OCI-LY1 (cell line): Measurements from ENCODE around the gene SEMA6C.

ENCODE experiments used
- H2AFZ ChIP-seq: fragments of 200-600 bp; sonication (generic), shearing (Covaris generic); 2 replicates; pipeline ENCODE4 v1.6.0; 2014; ENCODE audit warnings: antibody characterized with exemption, mild to moderate bottlenecking, low read length
- H3F3A ChIP-seq: fragments of 200-600 bp; sonication (generic), shearing (Covaris generic); 2 replicates; pipeline ENCODE4 v1.6.0; 2014; ENCODE audit warnings: mild to moderate bottlenecking, antibody characterized with exemption, low read length, moderate library complexity; ENCODE audit not compliant: insufficient read depth
- H3K27ac ChIP-seq: fragments of 200-600 bp; sonication (generic); 2 replicates; pipeline ENCODE4 v1.5.1; 2014; ENCODE audit warnings: low read length, mixed run types, mild to moderate bottlenecking, low read depth; ENCODE audit not compliant: poor library complexity, severe bottlenecking
- H3K27me3 ChIP-seq: fragments of 200-600 bp; sonication (generic); 2 replicates; pipeline ENCODE4 v1.6.0; 2014; ENCODE audit warnings: antibody characterized with exemption, mild to moderate bottlenecking, low read length, moderate library complexity; ENCODE audit not compliant: insufficient read depth
- H3K36me3 ChIP-seq: fragments of 200-600 bp; sonication (generic); 2 replicates; pipeline ENCODE4 v1.6.1; 2014; ENCODE audit warnings: mild to moderate bottlenecking, antibody characterized with exemption, low read length, moderate library complexity, mixed read lengths; ENCODE audit not compliant: insufficient read depth
- H3K4me1 ChIP-seq: fragments of 200-600 bp; sonication (generic); 2 replicates; pipeline ENCODE4 v1.5.1; 2014; ENCODE audit warnings: mild to moderate bottlenecking, low read length, moderate library complexity; ENCODE audit not compliant: insufficient read depth, severe bottlenecking
- H3K4me2 ChIP-seq: fragments of 200-600 bp; sonication (generic), shearing (Covaris generic); 2 replicates; pipeline ENCODE4 v1.6.1; 2014; ENCODE audit warnings: low read length
- H3K4me3 ChIP-seq: fragments of 200-600 bp; sonication (generic); 2 replicates; pipeline ENCODE4 v1.5.1; 2014; ENCODE audit warnings: low read length, low read depth, mild to moderate bottlenecking, mixed read lengths; ENCODE audit not compliant: poor library complexity, severe bottlenecking
- H3K79me2 ChIP-seq: fragments of 200-600 bp; shearing (Covaris generic); 2 replicates; pipeline ENCODE4 v1.6.1; 2016; ENCODE audit warnings: mixed run types, low read length, mixed read lengths; ENCODE audit not compliant: insufficient read depth
- H3K9ac ChIP-seq: fragments of 200-600 bp; sonication (generic), shearing (Covaris generic); 2 replicates; pipeline ENCODE4 v1.6.1; 2014; ENCODE audit warnings: mild to moderate bottlenecking, low read length, mixed read lengths
- H3K9me2 ChIP-seq: fragments of 200-600 bp; sonication (generic), shearing (Covaris generic); 2 replicates; pipeline ENCODE4 v1.6.1; 2014; ENCODE audit warnings: low read depth, mild to moderate bottlenecking, low read length, mixed read lengths
- H3K9me3 ChIP-seq: fragments of 200-600 bp; shearing (Covaris generic); 2 replicates; pipeline ENCODE4 v1.6.1; 2014; ENCODE audit warnings: low read length, mixed read lengths
- H4K20me1 ChIP-seq: fragments of 200-600 bp; sonication (generic), shearing (Covaris generic); 2 replicates; pipeline ENCODE4 v1.6.0; 2016; ENCODE audit warnings: mild to moderate bottlenecking, low read length; ENCODE audit not compliant: insufficient read depth
- CTCF ChIP-seq: fragments of 200-600 bp; sonication (generic), shearing (Covaris generic); IDR thresholded peaks from 2 replicates; pipeline ENCODE4 v1.5.1; 2017; ENCODE audit warnings: mild to moderate bottlenecking, antibody characterized with exemption, low read length, moderate library complexity, mixed read lengths
- EZH2 ChIP-seq: fragments of 200-600 bp; sonication (generic), shearing (Covaris generic); IDR thresholded peaks from 2 replicates; pipeline ENCODE4 v1.8.0; 2017; ENCODE audit warnings: borderline replicate concordance, mixed run types, mild to moderate bottlenecking, antibody characterized with exemption, low read length, moderate library complexity, mixed read lengths

The SEMA6C gene

GRCh38 chr1:151156515-151156819, 10.0 kb upstream of the SEMA6C start, which contains the start of gene TNFAIP8L2:
Gene TNFAIP8L2 (plus strand): TSS chr1:151156649. CDS start chr1:151158698, 2,049 bp downstream.
- Histone ChIP-seq H3K27me3 (no peaks in the 10 kb centered on the region), H3K36me3 (peaks cover 19% of the 10 kb centered on the region; the same call in 1 of the 2 replicates), H3K4me2 (peak within 1 kb of the TSS; percentile 85), H3K79me2 (no peaks in the 10 kb centered on the region), H2AFZ (no peak within 1 kb of the TSS), H3K9me2 (no peaks in the 10 kb centered on the region), H3K27ac (peak within 1 kb of the TSS; percentile 55), H3K9ac (peak within 1 kb of the TSS; percentile 69), H4K20me1 (no peaks in the 10 kb centered on the region), H3F3A (no peaks in the 10 kb centered on the region), H3K4me1 (peaks cover 18% of the 10 kb centered on the region), H3K9me3 (no peaks in the 10 kb centered on the region), H3K4me3 (peak within 1 kb of the TSS; percentile 64)
- no peak for TF ChIP-seq EZH2
- TF ChIP-seq CTCF: no peak

DNA sequence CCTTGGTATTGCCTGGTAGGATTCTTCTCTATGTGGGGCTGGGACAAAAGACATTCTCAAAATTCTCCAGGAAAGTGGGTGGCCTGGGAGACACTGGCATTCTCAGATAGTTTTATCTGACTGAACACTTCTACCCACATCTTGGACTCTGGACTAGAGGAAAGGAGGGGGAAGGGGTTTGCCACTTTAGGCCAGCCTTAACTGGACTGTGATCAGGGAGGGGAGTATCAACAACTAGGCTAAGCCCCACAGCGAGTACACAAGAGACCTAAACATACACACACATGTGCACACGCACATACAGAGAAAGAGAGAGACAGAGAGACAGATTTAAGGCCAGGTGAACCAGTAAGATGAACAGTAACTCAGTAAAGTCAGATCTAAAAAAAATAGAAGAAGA, 1.2 kb upstream of the SEMA6C start:
- Histone ChIP-seq H3K9me2 (no peaks in the 10 kb centered on the region), H3K4me2 (no peak overlapping the region), H3K4me1 (peaks cover 21% of the 10 kb centered on the region), H3K4me3 (no peak overlapping the region), H3F3A (no peaks in the 10 kb centered on the region), H3K79me2 (no peaks in the 10 kb centered on the region), H4K20me1 (no peaks in the 10 kb centered on the region), H3K36me3 (no peaks in the 10 kb centered on the region), H3K9me3 (no peaks in the 10 kb centered on the region), H3K27ac (no peak overlapping the region), H2AFZ (no peak overlapping the region), H3K9ac (no peak overlapping the region), H3K27me3 (0 out of 2 replicates have a peak, but pooled peaks cover 5% of the 10 kb centered on the region)
- no peak for TF ChIP-seq CTCF
- no peak for TF ChIP-seq EZH2

DNA sequence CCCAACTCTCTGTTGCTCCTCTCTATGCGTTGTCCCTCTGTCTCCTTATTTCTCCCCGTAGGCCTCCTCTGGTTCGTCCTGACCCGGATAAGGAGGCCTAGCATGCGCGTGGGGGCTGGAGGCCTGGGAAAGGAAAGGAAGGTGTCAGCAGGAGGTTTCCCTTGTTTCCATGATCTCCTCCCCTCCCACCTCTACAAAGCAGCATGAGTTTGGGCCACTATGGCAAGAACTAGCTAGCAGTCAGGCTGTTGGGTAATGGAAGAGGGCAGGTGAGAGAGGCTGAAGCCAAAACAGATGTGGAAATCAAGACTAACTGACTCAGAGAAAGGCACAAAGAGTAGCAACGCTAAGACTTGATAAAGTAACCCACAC, 687 bp upstream of the SEMA6C start:
- Histone ChIP-seq H3K36me3 (no peaks in the 10 kb centered on the region), H3F3A (no peaks in the 10 kb centered on the region), H3K27me3 (0 out of 2 replicates have a peak, but pooled peaks cover 5% of the 10 kb centered on the region), H3K4me2 (peak overlapping the region; percentile 91), H3K9me3 (no peaks in the 10 kb centered on the region), H3K9ac (peak overlapping the region; percentile 69; the same call in 1 of the 2 replicates), H3K79me2 (no peaks in the 10 kb centered on the region), H3K4me1 (peaks cover 27% of the 10 kb centered on the region), H3K4me3 (peak overlapping the region; percentile 71), H4K20me1 (no peaks in the 10 kb centered on the region), H3K27ac (no peak overlapping the region), H2AFZ (no peak overlapping the region), H3K9me2 (no peaks in the 10 kb centered on the region)
- no peak for TF ChIP-seq CTCF
- no peak for TF ChIP-seq EZH2
